K562 (cell line): ENCODE measurements around the gene EFHD2. TPM values are rescaled to one million over a fixed set of nuclear protein-coding genes. Genes with fewer than 3 reads are reported as not detected.
A peak's percentile ranks its signal among the peaks of the same experiment; 100 is the strongest.

Experiments used
- ATAC-seq: fragments of 200-7000 bp; cut with Tn5 transposase; 3 replicates; pipeline ENCODE4 v1.9.1; 2020; ENCODE audit warnings: moderate library complexity
- BruUV-seq: library from RNA; stranded (reverse); fragments of 400-500 nt; replicated peaks from 2 replicates; lab custom pipeline; 2021; lab: Mats Ljungman, UMichigan
- CTCF ChIA-PET: fragments of 300-600 bp; formaldehyde crosslinking; extraction: SDS; loops from one replicate; lab custom pipeline; 2021; ENCODE audit warnings: low intra/inter-chr PET ratio; lab: Yijun Ruan, JAX
- POLR2A ChIA-PET: fragments of 300-600, 350-650 bp; sonication (Branson Sonifier 250); formaldehyde crosslinking; extraction: SDS; loops from one replicate; lab custom pipeline; 2021; ENCODE audit warnings: antibody characterized with exemption, inconsistent platforms; lab: Yijun Ruan, JAX
- DNase-seq, 4 experiments: peaks; one replicate each; pipeline versions ENCODE4 v3.0.0 to v3.0.0-alpha.2; 2011 to 2018; ENCODE audit warnings: low spot score in 3 of 4, mixed read lengths in 3 of 4; ENCODE audit errors: extremely low read depth in 1 of 4
- FAIRE-seq: peaks from 2 replicates; lab custom pipeline; 2011; peaks lifted over from hg19 to GRCh38; lab: Jason Lieb, UNC
- H2AFZ ChIP-seq: 2 replicates; pipeline ENCODE4 v1.6.0; 2011; ENCODE audit warnings: low read depth, low read length, control low read depth, inconsistent platforms
- H3K27ac ChIP-seq: fragments of 200-600 bp; 3 replicates; pipeline ENCODE4 v1.8.0; 2011; ENCODE audit warnings: low read depth, mild to moderate bottlenecking, control low read depth, inconsistent platforms, low read length, moderate library complexity, mixed read lengths; ENCODE audit errors: extremely low read depth
- H3K27me3 ChIP-seq, 2 experiments: fragments of 300-600 bp in 1 of 2; 2 replicates in 1 of 2; 3 replicates in 1 of 2; pipeline versions ENCODE4 v1.6.0 to v1.8.0; 2011; ENCODE audit warnings: inconsistent platforms in 2 of 2, low read length in 2 of 2, mild to moderate bottlenecking in 1 of 2, mixed read lengths in 1 of 2, moderate library complexity in 1 of 2; ENCODE audit not compliant: control insufficient read depth in 2 of 2, insufficient read depth in 2 of 2
- H3K36me3 ChIP-seq: fragments of 300-600 bp; 3 replicates; pipeline ENCODE4 v1.8.0; 2011; ENCODE audit warnings: mild to moderate bottlenecking, low read length, inconsistent platforms; ENCODE audit not compliant: control insufficient read depth, insufficient read depth
- H3K4me1 ChIP-seq, 2 experiments: fragments of 200-600 bp in 1 of 2; replicated peaks in 1 of 2; 2 replicates in 1 of 2; 3 replicates in 1 of 2; pipeline versions ENCODE4 v1.5.1 to v1.8.0; 2011; ENCODE audit warnings: inconsistent platforms in 2 of 2, low read length in 2 of 2, mild to moderate bottlenecking in 1 of 2, mixed read lengths in 1 of 2, moderate library complexity in 1 of 2; ENCODE audit not compliant: control insufficient read depth in 2 of 2, insufficient read depth in 2 of 2
- H3K4me2 ChIP-seq: 2 replicates; pipeline ENCODE4 v1.6.1; 2011; ENCODE audit warnings: low read length, control low read depth, inconsistent platforms, mixed read lengths; ENCODE audit not compliant: insufficient read depth
- H3K4me3 ChIP-seq: fragments of 200-600 bp; sonication (generic), shearing (Covaris generic); 2 replicates; pipeline ENCODE4 v1.5.1; 2016; ENCODE audit warnings: control low read depth, inconsistent platforms
- H3K79me2 ChIP-seq: fragments of 200-600 bp; 3 replicates; pipeline ENCODE4 v1.8.0; 2011; ENCODE audit warnings: low read length, inconsistent platforms; ENCODE audit not compliant: control insufficient read depth, insufficient read depth
- H3K9ac ChIP-seq, 2 experiments: 2 replicates each; pipeline versions ENCODE4 v1.6.0 to v1.6.1; 2011; ENCODE audit warnings: low read depth in 2 of 2, low read length in 2 of 2, control low read depth in 1 of 2, inconsistent platforms in 1 of 2, mild to moderate bottlenecking in 1 of 2, mixed read lengths in 1 of 2; ENCODE audit not compliant: insufficient read depth in 1 of 2
- H3K9me1 ChIP-seq: one replicate; pipeline ENCODE4 v1.6.0; 2011; ENCODE audit warnings: inconsistent platforms, mild to moderate bottlenecking, low read length, moderate library complexity; ENCODE audit not compliant: control insufficient read depth, insufficient read depth
- H3K9me3 ChIP-seq: replicated peaks from 2 replicates; pipeline ENCODE4 v1.5.1; 2011; ENCODE audit warnings: low read depth, low read length, inconsistent platforms; ENCODE audit not compliant: control insufficient read depth, insufficient read depth
- H4K20me1 ChIP-seq: replicated peaks from 2 replicates; pipeline ENCODE4 v1.6.1; 2011; ENCODE audit warnings: low read length, inconsistent platforms, mixed read lengths; ENCODE audit not compliant: control insufficient read depth, insufficient read depth
- CBX1 ChIP-seq: sonication (generic); IDR thresholded peaks from 2 replicates; pipeline ENCODE4 v1.6.1; 2016; ENCODE audit warnings: antibody characterized with exemption, low read depth, mild to moderate bottlenecking
- CBX3 ChIP-seq, 2 experiments: IDR thresholded peaks; 1 replicate in 1 of 2; 2 replicates in 1 of 2; pipeline ENCODE4 v1.6.1; 2012; ENCODE audit warnings: inconsistent platforms in 2 of 2, low read length in 2 of 2, borderline replicate concordance in 1 of 2, control low read depth in 1 of 2
- CBX5 ChIP-seq: IDR thresholded peaks from 2 replicates; pipeline ENCODE4 v1.6.1; 2014; ENCODE audit warnings: low read depth, borderline replicate concordance
- CCAR2 ChIP-seq: fragments of 200-400 bp; formaldehyde crosslinking; IDR thresholded peaks from 2 replicates; pipeline ENCODE4 v1.6.1; 2017; ENCODE audit warnings: mild to moderate bottlenecking, low read depth, low read length
- FOXJ2 ChIP-seq: fragments of 200-800 bp; sonication (Bioruptor generic); IDR thresholded peaks from 2 replicates; pipeline ENCODE4 v1.6.1; 2016; ENCODE audit warnings: missing genetic modification characterization, missing compliant biosample characterization
- POLR2G ChIP-seq: fragments of 200-400 bp; formaldehyde crosslinking; IDR thresholded peaks from 2 replicates; pipeline ENCODE4 v1.6.1; 2017; ENCODE audit warnings: low read depth, mild to moderate bottlenecking, antibody characterized with exemption, low read length, moderate library complexity
- SP1 ChIP-seq: sonication (generic); formaldehyde crosslinking; IDR thresholded peaks from 2 replicates; pipeline ENCODE4 v1.8.1; 2022; ENCODE audit warnings: mild to moderate bottlenecking, missing genetic modification reagents
- TRIM24 ChIP-seq, 2 experiments: fragments of 450-650 bp; IDR thresholded peaks; 2 replicates each; pipeline ENCODE4 v1.6.1; 2016
- TRIM28 ChIP-seq: fragments of 450-650 bp; IDR thresholded peaks from 2 replicates; pipeline ENCODE4 v1.6.1; 2017
- XRCC3 ChIP-seq: fragments of 450-650 bp; IDR thresholded peaks from 2 replicates; pipeline ENCODE4 v1.6.1; 2017; ENCODE audit warnings: mild to moderate bottlenecking, moderate library complexity
- YY1 ChIP-seq, 3 experiments: IDR thresholded peaks; 2 replicates each; pipeline ENCODE4 v1.6.1; 2011; ENCODE audit warnings: low read length in 2 of 3, mild to moderate bottlenecking in 2 of 3, moderate library complexity in 2 of 3, borderline replicate concordance in 1 of 3, control low read depth in 1 of 3, low read depth in 1 of 3; ENCODE audit not compliant: insufficient read depth in 3 of 3, insufficient replicate concordance in 2 of 3, control insufficient read depth in 1 of 3, insufficient read length in 1 of 3; ENCODE audit errors: extremely low read depth in 1 of 3
- ZNF212 ChIP-seq: fragments of 450-650 bp; formaldehyde crosslinking; IDR thresholded peaks from 2 replicates; pipeline ENCODE4 v1.4.0; 2020; ENCODE audit warnings: mild to moderate bottlenecking
- WGBS: fragments of 100-300 bp; shearing (Covaris generic); methylation state at CpG from one replicate; pipeline ENCODE4 v1.1.6; 2016; ENCODE audit warnings: low coverage, mixed read lengths; ENCODE audit not compliant: insufficient coverage; ENCODE audit errors: missing lambda C conversion rate; 5-methylcytosine and 5-hydroxymethylcytosine counted together
- in situ Hi-C: fragments of 300-500 bp; cut with MboI; formaldehyde crosslinking; loops from 4 replicates; pipeline ENCODE4 v1.15.0; 2018; ENCODE audit warnings: inconsistent platforms, mixed read lengths
- intact Hi-C: fragments of 100-400 bp; cut with micrococcal nuclease; formaldehyde crosslinking; loops from 2 replicates; pipeline ENCODE4 v1.14.2; 2022
- polyA plus RNA-seq, 8 experiments: library from polyadenylated mRNA; depleted of rRNA in 4 of 8; stranded (reverse) in 5 of 8; unstranded in 3 of 8; fragments of >200 nt; fragmentation: Nextera tagmentation in 2 of 8; fragmentation: Illumina TruSeq in 1 of 8; extraction: Ambion mirVana in 2 of 8; extraction: Trizol in 1 of 8; gene quantifications; 2 replicates each; pipeline versions ENCODE4 v1.2.1 to v1.2.3, GENCODE V29; 2011 to 2014; ENCODE audit warnings: inconsistent platforms in 1 of 8, missing spikeins in 1 of 8
- total RNA-seq, 7 experiments: library from RNA; depleted of rRNA in 6 of 7; stranded (reverse); fragments of >200 nt in 6 of 7; fragmentation: Illumina TruSeq in 2 of 7; extraction: Trizol in 2 of 7; gene quantifications; 2 replicates each; pipeline versions ENCODE4 v1.2.1 to v1.2.3, GENCODE V29; 2011 to 2021; ENCODE audit warnings: low replicate concordance in 1 of 7
- TF ChIP-seq, protein P1 (sequence below): fragments of 250-450 bp; sonication (Bioruptor Pico); IDR thresholded peaks from 2 replicates; pipeline ENCODE4 v1.5.0; 2021; ENCODE audit warnings: mild to moderate bottlenecking, borderline replicate concordance

Gene EFHD2
- total and polyA plus RNA-seq, 9 of the 15 experiments (the other 6 are each of a cell fraction or from before 2014, with no cell fraction given) = 1.7 to 73.5 (median 25.2) TPM

DNA sequence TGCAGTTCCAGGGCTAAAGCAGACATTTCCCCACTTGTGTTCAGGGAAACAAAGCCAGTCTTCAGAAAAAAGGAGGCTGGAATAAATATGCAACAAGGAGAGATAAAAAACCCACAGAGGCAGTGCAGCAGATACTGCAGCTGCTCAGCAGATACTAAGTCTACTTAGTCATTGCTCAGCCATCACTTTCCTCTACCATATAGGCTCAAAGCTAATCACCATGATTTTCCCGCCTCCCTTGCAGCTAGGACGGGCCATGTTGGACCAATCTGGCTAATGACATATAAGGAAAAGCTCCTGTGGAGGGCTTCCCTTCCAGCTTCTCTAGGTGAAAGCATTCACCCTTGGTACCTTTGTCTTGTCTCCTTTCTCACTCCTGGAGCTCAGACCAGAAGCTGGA lies 10.0 kb upstream of the EFHD2 start:
- no TSS peak for BruUV-seq
- in situ Hi-C loops = no loop called here

DNA sequence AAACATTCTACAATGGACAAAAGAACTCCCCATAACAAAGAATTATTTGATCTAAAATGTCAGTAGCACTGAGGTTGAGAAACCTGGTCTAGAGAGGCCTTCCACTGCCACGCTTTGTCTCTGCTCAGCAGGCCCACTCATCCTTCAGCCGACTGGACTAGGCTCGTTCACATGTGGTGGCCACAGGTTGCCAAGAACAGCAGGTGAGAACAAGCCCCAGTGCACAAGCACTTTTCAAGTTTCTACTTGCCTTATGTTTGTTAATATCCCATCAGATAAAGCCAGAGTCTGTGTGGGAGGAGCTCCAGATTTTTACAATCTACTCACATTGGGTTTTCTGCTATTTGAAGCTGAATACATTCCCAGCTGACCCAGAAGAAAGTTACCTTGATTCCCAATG lies 9.1 kb upstream of the EFHD2 start:
- H3K9me1 ChIP-seq = no peaks in the 10 kb centered on the region
- no peaks in the 10 kb centered on the region for H3K36me3 ChIP-seq
- H3K4me3 ChIP-seq = no peak overlapping the region
- H4K20me1 ChIP-seq = no peaks in the 10 kb centered on the region
- H3K4me2 ChIP-seq = no peak overlapping the region
- FAIRE-seq (no peak), ATAC-seq (no peak), DNase-seq (no peak)
- CTCF ChIA-PET = no interaction called here
- H3K27me3 ChIP-seq = peaks cover 2 to 7% of the 10 kb centered on the region in 2 experiments; a peak in 3 of 5 replicates
- H3K79me2 ChIP-seq = no peaks in the 10 kb centered on the region
- no TSS peak for BruUV-seq
- in situ Hi-C loops (no loop called here), intact Hi-C loops (no loop called here)
- POLR2A ChIA-PET = interaction anchor here (0.8 to 1.4 kb wide), 2 partner anchors 15 to 26 kb away, joined by 3 read pairs; no protein-coding TSS in a partner anchor
- 8% methylated on average over 3 of the region's 3 CpGs for WGBS
- peaks cover 13% of the 10 kb centered on the region for H3K9me3 ChIP-seq
- H3K27ac ChIP-seq = no peak overlapping the region
- no peaks in the 10 kb centered on the region; a peak in 1 of 5 replicates for H3K4me1 ChIP-seq
- H2AFZ ChIP-seq = no peak overlapping the region
- no peak for TF ChIP-seq CCAR2
- no peak for TF ChIP-seq FOXJ2 (tag)
- TF ChIP-seq SP1 = no peak
- TF ChIP-seq, protein P1, sequence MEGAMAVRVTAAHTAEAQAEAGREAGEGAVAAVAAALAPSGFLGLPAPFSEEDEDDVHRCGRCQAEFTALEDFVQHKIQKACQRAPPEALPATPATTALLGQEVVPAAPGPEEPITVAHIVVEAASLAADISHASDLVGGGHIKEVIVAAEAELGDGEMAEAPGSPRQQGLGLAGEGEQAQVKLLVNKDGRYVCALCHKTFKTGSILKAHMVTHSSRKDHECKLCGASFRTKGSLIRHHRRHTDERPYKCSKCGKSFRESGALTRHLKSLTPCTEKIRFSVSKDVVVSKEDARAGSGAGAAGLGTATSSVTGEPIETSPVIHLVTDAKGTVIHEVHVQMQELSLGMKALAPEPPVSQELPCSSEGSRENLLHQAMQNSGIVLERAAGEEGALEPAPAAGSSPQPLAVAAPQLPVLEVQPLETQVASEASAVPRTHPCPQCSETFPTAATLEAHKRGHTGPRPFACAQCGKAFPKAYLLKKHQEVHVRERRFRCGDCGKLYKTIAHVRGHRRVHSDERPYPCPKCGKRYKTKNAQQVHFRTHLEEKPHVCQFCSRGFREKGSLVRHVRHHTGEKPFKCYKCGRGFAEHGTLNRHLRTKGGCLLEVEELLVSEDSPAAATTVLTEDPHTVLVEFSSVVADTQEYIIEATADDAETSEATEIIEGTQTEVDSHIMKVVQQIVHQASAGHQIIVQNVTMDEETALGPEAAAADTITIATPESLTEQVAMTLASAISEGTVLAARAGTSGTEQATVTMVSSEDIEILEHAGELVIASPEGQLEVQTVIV (CRISPR knock-in tag) = no peak
- H3K9ac ChIP-seq = no peak overlapping the region

More for the DNA sequence above, 10.0 kb upstream of the EFHD2 start:
- Histone ChIP-seq H3K4me2 (no peak overlapping the region), H4K20me1 (no peaks in the 10 kb centered on the region), H3K27me3 (peaks cover 7 to 10% of the 10 kb centered on the region in 2 experiments; a peak in 4 of 5 replicates), H3K4me3 (no peak overlapping the region), H3K79me2 (no peaks in the 10 kb centered on the region), H3K9me1 (no peaks in the 10 kb centered on the region), H3K27ac (no peak overlapping the region), H3K36me3 (no peaks in the 10 kb centered on the region), H3K9ac (no peak overlapping the region), H3K4me1 (no peaks in the 10 kb centered on the region; a peak in 1 of 5 replicates), H2AFZ (no peak overlapping the region), H3K9me3 (peaks cover 13% of the 10 kb centered on the region)
- FAIRE-seq (no peak), DNase-seq (no peak), ATAC-seq (no peak)
- TF ChIP-seq ZNF212 (CRISPR knock-in tag) = no peak
- TF ChIP-seq CBX5 = peak; percentile 88; the same call in 1 of the 2 replicates
- TF ChIP-seq TRIM28 = peak; percentile 90; the same call in 1 of the 2 replicates
- peak in 1 of 2 experiments; percentile 45; a peak in 1 of 4 replicates for TF ChIP-seq TRIM24 (IDR thresholded peaks at IDR 0.05)
- peak in 1 of 3 experiments; percentile 48 for TF ChIP-seq YY1 (IDR thresholded peaks at IDR 0.05; ENCODE audit: borderline replicate concordance in 1 of 3, control insufficient read depth in 1 of 3, extremely low read depth in 1 of 3, insufficient read depth in 3 of 3, insufficient read length in 1 of 3, insufficient replicate concordance in 2 of 3, low read depth in 1 of 3, low read length in 2 of 3)
- TF ChIP-seq CBX3 (IDR thresholded peaks at IDR 0.05; ENCODE audit: borderline replicate concordance in 1 of 2, low read length in 2 of 2) = peak in 1 of 2 experiments; percentile 94; a peak in 2 of 3 replicates
- TF ChIP-seq CBX1 = peak; percentile 78; the same call in 1 of the 2 replicates
- no peak for TF ChIP-seq POLR2G
- 0 out of 2 replicates have a peak, but pooled peaks have one; percentile 35 for TF ChIP-seq XRCC3
- ChIA-PET CTCF (no interaction called here), POLR2A (interaction anchor here (0.8 to 1.0 kb wide), 2 partner anchors 8 to 10 kb away, joined by 4 read pairs; partner anchors contain the start of gene EFHD2)
- intact Hi-C loops = no loop called here
- 43% methylated on average over 2 of the region's 2 CpGs for WGBS
